GM12878 (cell line): Measurements from ENCODE around the gene KLK13. TPM values are rescaled to one million over a fixed set of nuclear protein-coding genes. Genes with fewer than 3 reads are reported as not detected.

ENCODE experiments used
- ATAC-seq: fragments of 200-7000 bp; cut with Tn5 transposase; 3 replicates; pipeline ENCODE4 v1.9.1; 2020; ENCODE audit warnings: mild to moderate bottlenecking, moderate library complexity
- BruUV-seq: library from RNA; stranded (reverse); fragments of 400-500 nt; replicated peaks from 2 replicates; lab custom pipeline; 2021; lab: Mats Ljungman, UMichigan
- CTCF ChIA-PET: fragments of 300-600 bp; sonication (Branson Sonifier 250); formaldehyde crosslinking; extraction: SDS; loops from one replicate; lab custom pipeline; 2021; ENCODE audit warnings: inconsistent platforms; lab: Yijun Ruan, JAX
- POLR2A ChIA-PET: fragments of 350-600 bp; formaldehyde crosslinking; extraction: SDS; loops from one replicate; lab custom pipeline; 2021; ENCODE audit warnings: inconsistent platforms; lab: Charles Lee
- RAD21 ChIA-PET: fragments of 300-600 bp; sonication (Branson Sonifier 250); formaldehyde crosslinking; loops from one replicate; lab custom pipeline; 2023; ENCODE audit warnings: antibody characterized with exemption; ENCODE audit not compliant: unreplicated experiment; lab: Charles Lee
- SMC1A ChIA-PET: fragments of 300-600 bp; sonication (Branson Sonifier 250); formaldehyde crosslinking; loops from one replicate; lab custom pipeline; 2023; ENCODE audit not compliant: unreplicated experiment, uncharacterized antibody; lab: Charles Lee
- DNase-seq: peaks from one replicate; pipeline ENCODE4 v3.0.0-alpha.2; 2011; ENCODE audit warnings: low read depth, low spot score
- FAIRE-seq: peaks from 3 replicates; lab custom pipeline; 2011; peaks lifted over from hg19 to GRCh38; lab: Jason Lieb, UNC
- H2AFZ ChIP-seq: 2 replicates; pipeline ENCODE4 v1.6.0; 2011; ENCODE audit warnings: low read depth, low read length, control low read depth; ENCODE audit not compliant: control insufficient read depth
- H3K27ac ChIP-seq: 2 replicates; pipeline ENCODE4 v1.5.1; 2011; ENCODE audit warnings: control low read depth; ENCODE audit not compliant: control insufficient read depth, insufficient read depth
- H3K27me3 ChIP-seq, 2 experiments: replicated peaks in 1 of 2; 2 replicates each; pipeline versions ENCODE4 v1.6.0 to v1.6.1; 2011; ENCODE audit warnings: low read length in 1 of 2; ENCODE audit not compliant: control insufficient read depth in 2 of 2, insufficient read depth in 2 of 2
- H3K36me3 ChIP-seq, 2 experiments: 2 replicates each; pipeline ENCODE4 v1.5.1; 2011; ENCODE audit warnings: low read length in 1 of 2; ENCODE audit not compliant: control insufficient read depth in 2 of 2, insufficient read depth in 2 of 2
- H3K4me1 ChIP-seq: 2 replicates; pipeline ENCODE4 v1.6.1; 2011; ENCODE audit warnings: mild to moderate bottlenecking, low read length, moderate library complexity, mixed read lengths; ENCODE audit not compliant: control insufficient read depth, insufficient read depth
- H3K4me2 ChIP-seq: 2 replicates; pipeline ENCODE4 v1.6.0; 2011; ENCODE audit warnings: control low read depth; ENCODE audit not compliant: control insufficient read depth, insufficient read depth
- H3K4me3 ChIP-seq: fragments of 200-600 bp; sonication (generic); 2 replicates; pipeline ENCODE4 v1.5.1; 2016
- H3K79me2 ChIP-seq: 2 replicates; pipeline ENCODE4 v1.6.0; 2011; ENCODE audit warnings: low read length; ENCODE audit not compliant: control insufficient read depth, insufficient read depth
- H3K9ac ChIP-seq: 2 replicates; pipeline ENCODE4 v1.8.0; 2011; ENCODE audit warnings: low read length, control low read depth, mixed read lengths; ENCODE audit not compliant: control insufficient read depth, insufficient read depth
- H3K9me3 ChIP-seq: replicated peaks from 3 replicates; pipeline ENCODE4 v1.5.1; 2011; ENCODE audit warnings: mild to moderate bottlenecking, low read length; ENCODE audit not compliant: control insufficient read depth, insufficient read depth
- H4K20me1 ChIP-seq: 2 replicates; pipeline ENCODE4 v1.6.0; 2011; ENCODE audit not compliant: control insufficient read depth, insufficient read depth
- EED ChIP-seq: sonication (generic); IDR thresholded peaks from 2 replicates; pipeline ENCODE4 v1.6.1; 2016; ENCODE audit warnings: antibody characterized with exemption, low read depth
- PAX8 ChIP-seq: fragments of 450-650 bp; IDR thresholded peaks from 2 replicates; pipeline ENCODE4 v1.6.1; 2017; ENCODE audit warnings: mild to moderate bottlenecking, moderate library complexity
- PRDM15 ChIP-seq: fragments of 450-650 bp; formaldehyde crosslinking; IDR thresholded peaks from 2 replicates; pipeline ENCODE4 v1.4.0; 2020; ENCODE audit warnings: mild to moderate bottlenecking, moderate library complexity
- SMAD5 ChIP-seq: IDR thresholded peaks from 2 replicates; pipeline ENCODE4 v1.6.1; 2016; ENCODE audit warnings: antibody characterized with exemption, low read depth
- SPI1 ChIP-seq: IDR thresholded peaks from 2 replicates; pipeline ENCODE4 v1.6.1; 2011; ENCODE audit warnings: low read depth, mild to moderate bottlenecking, low read length, moderate library complexity, borderline replicate concordance; ENCODE audit not compliant: insufficient read depth
- SREBF2 ChIP-seq: IDR thresholded peaks from 2 replicates; pipeline ENCODE4 v1.6.1; 2012; ENCODE audit warnings: mild to moderate bottlenecking, low read length
- ZNF217 ChIP-seq: fragments of 450-650 bp; IDR thresholded peaks from 2 replicates; pipeline ENCODE4 v1.6.1; 2017; ENCODE audit warnings: antibody characterized with exemption, mild to moderate bottlenecking
- WGBS: methylation state at CpG from one replicate; pipeline ENCODE4 v1.1.6; 2016; ENCODE audit warnings: low lambda C conversion rate; ENCODE audit not compliant: insufficient replicate concordance, insufficient coverage; ENCODE audit errors: missing lambda C conversion rate; 5-methylcytosine and 5-hydroxymethylcytosine counted together
- in situ Hi-C: fragments of 300-500 bp; cut with MboI; formaldehyde crosslinking; loops from 9 replicates; pipeline ENCODE4 v1.14.3; 2018; ENCODE audit warnings: mixed read lengths
- intact Hi-C: fragments of 100-400 bp; cut with micrococcal nuclease; formaldehyde crosslinking; loops from one replicate; pipeline ENCODE4 v1.14.2; 2022; ENCODE audit not compliant: unreplicated experiment
- polyA plus RNA-seq, 11 experiments: library from polyadenylated mRNA; depleted of rRNA in 4 of 11; unstranded in 6 of 11; stranded (reverse) in 5 of 11; fragments of >200 nt; fragmentation: Nextera tagmentation in 4 of 11; fragmentation: Illumina TruSeq in 1 of 11; extraction: Ambion mirVana in 4 of 11; extraction: Trizol in 1 of 11; gene quantifications; 1 replicate in 1 of 11; 2 replicates in 10 of 11; pipeline versions ENCODE4 v1.2.1 to v1.2.3, GENCODE V29; 2011 to 2016; ENCODE audit warnings: inconsistent platforms in 2 of 11, missing spikeins in 2 of 11, low read depth in 1 of 11
- total RNA-seq, 4 experiments: library from RNA; depleted of rRNA in 3 of 4; stranded (reverse); fragments of >200 nt in 3 of 4; fragmentation: Illumina TruSeq in 1 of 4; extraction: Trizol in 1 of 4; gene quantifications; 2 replicates each; pipeline versions ENCODE4 v1.2.1 to v1.2.3, GENCODE V29; 2013 to 2021

The KLK13 gene
- total and polyA plus RNA-seq, 10 of the 15 experiments (the other 5 are each of a cell fraction or from before 2014, with no cell fraction given): not detected

- ChIA-PET POLR2A (no interaction called here), RAD21 (no interaction called here), CTCF (no interaction called here), SMC1A (no interaction called here)
- intact Hi-C loops: no loop called here
- Histone ChIP-seq H3K79me2 (no peaks in the 10 kb centered on the region), H3K27me3 (no peaks in the 10 kb centered on the region; a peak in 1 of 4 replicates), H3K36me3 (no peaks in the 10 kb centered on the region), H3K4me2 (no peak overlapping the region), H3K9me3 (no peaks in the 10 kb centered on the region), H3K4me1 (no peaks in the 10 kb centered on the region), H2AFZ (no peak overlapping the region), H3K27ac (no peak overlapping the region), H4K20me1 (no peaks in the 10 kb centered on the region), H3K9ac (no peak overlapping the region), H3K4me3 (no peak overlapping the region)
- DNase-seq (no peak), FAIRE-seq (no peak), ATAC-seq (no peak)
- no peak for TF ChIP-seq PRDM15 (CRISPR knock-in tag)
- TF ChIP-seq SPI1: no peak
- TF ChIP-seq EED: no peak
- TF ChIP-seq SREBF2: no peak
- TF ChIP-seq ZNF217: no peak
- TF ChIP-seq SMAD5: no peak
- no peak for TF ChIP-seq PAX8
- 27% methylated on average over 5 of the region's 5 CpGs for WGBS
- BruUV-seq: no TSS peak
- in situ Hi-C loops: no loop called here
Observed at GRCh38 chr19:51070334-51071094, 5.6 kb upstream of the KLK13 start.
